ENCODE results near the gene CLSTN2.
"Not testable (repeated sequence)": the region's sequence is repeated elsewhere in the genome, so short reads cannot be mapped to it uniquely, and the experiment has no call there.

Gene CLSTN2

GRCh38 chr3:140406655-140407054 lies 471.7 kb downstream of the CLSTN2 start:
- DNase-seq, result no peak

- no peak for DNase-seq
These were observed 473.3 kb downstream of the CLSTN2 start for GRCh38 chr3:140408252-140408651.

- DNase-seq, result no peak
These were observed 481.7 kb downstream of the CLSTN2 start for GRCh38 chr3:140416666-140417065.

GRCh38 chr3:140420621-140421357 lies 485.8 kb downstream of the CLSTN2 start:
- DNase-seq, result no peak

- no peak for DNase-seq
These were observed 486.9 kb downstream of the CLSTN2 start for GRCh38 chr3:140421884-140422283.

- no peak for DNase-seq
These were observed 488.2 kb downstream of the CLSTN2 start for GRCh38 chr3:140423146-140423545.

GRCh38 chr3:140423574-140423973 lies 488.6 kb downstream of the CLSTN2 start:
- DNase-seq, result not testable (repeated sequence)

- no peak for DNase-seq
These were observed 489.2 kb downstream of the CLSTN2 start for GRCh38 chr3:140424211-140424610.

GRCh38 chr3:140424726-140425125 lies 489.7 kb downstream of the CLSTN2 start:
- no peak for DNase-seq

- DNase-seq, result no peak
These were observed 492.8 kb downstream of the CLSTN2 start for GRCh38 chr3:140427786-140428185.

- no peak for DNase-seq
These were observed 493.4 kb downstream of the CLSTN2 start for GRCh38 chr3:140428380-140428779.

GRCh38 chr3:140429791-140430190 lies 494.8 kb downstream of the CLSTN2 start:
- DNase-seq, result no peak

- no peak for DNase-seq
These were observed 495.5 kb downstream of the CLSTN2 start for GRCh38 chr3:140430494-140430893.

GRCh38 chr3:140432229-140432669 lies 497.3 kb downstream of the CLSTN2 start:
- DNase-seq, result no peak

GRCh38 chr3:140433431-140433830 lies 498.4 kb downstream of the CLSTN2 start:
- DNase-seq, result no peak

GRCh38 chr3:140434261-140434905 lies 499.4 kb downstream of the CLSTN2 start:
- DNase-seq, result no peak

GRCh38 chr3:140436421-140436820 lies 501.4 kb downstream of the CLSTN2 start:
- DNase-seq, result no peak

GRCh38 chr3:140438736-140439470 lies 503.9 kb downstream of the CLSTN2 start:
- no peak for DNase-seq

GRCh38 chr3:140439527-140439926 lies 504.5 kb downstream of the CLSTN2 start:
- DNase-seq, result no peak

GRCh38 chr3:140440446-140440845 lies 505.5 kb downstream of the CLSTN2 start:
- no peak for DNase-seq

- no peak for DNase-seq
These were observed 506.0 kb downstream of the CLSTN2 start for GRCh38 chr3:140441006-140441405.

- DNase-seq, result no peak
These were observed 507.6 kb downstream of the CLSTN2 start for GRCh38 chr3:140442621-140443020.

All from anterior cingulate cortex (tissue), 58 donors.